K562 (cell line): Measurements from ENCODE around the gene HEBP2. TPM values are rescaled to one million over a fixed set of nuclear protein-coding genes. Genes with fewer than 3 reads are reported as not detected.
A peak's percentile ranks its signal among the peaks of the same experiment; 100 is the strongest.

Experiments
- EP300 ChIP-seq: IDR thresholded peaks from 2 replicates; pipeline ENCODE4 v1.6.1; 2012; ENCODE audit warnings: low read length, improper control_type of control experiment
- NCOR1 ChIP-seq: fragments of 450-650 bp; IDR thresholded peaks from 2 replicates; pipeline ENCODE4 v1.6.1; 2016; ENCODE audit warnings: mild to moderate bottlenecking, moderate library complexity
- NFE2L1 ChIP-seq: fragments of 450-650 bp; IDR thresholded peaks from 2 replicates; pipeline ENCODE4 v1.6.1; 2016; ENCODE audit warnings: missing genetic modification characterization, low read depth, mild to moderate bottlenecking, missing compliant biosample characterization, moderate library complexity, borderline replicate concordance
- POLR2AphosphoS2 ChIP-seq: IDR thresholded peaks from 2 replicates; pipeline ENCODE4 v1.6.1; 2012; ENCODE audit warnings: low read length, improper control_type of control experiment
- ZNF239 ChIP-seq: fragments of 250-450 bp; sonication (Bioruptor Pico); IDR thresholded peaks from 2 replicates; pipeline ENCODE4 v1.4.0; 2020; ENCODE audit warnings: mild to moderate bottlenecking
- polyA plus RNA-seq, 8 experiments: library from polyadenylated mRNA; depleted of rRNA in 4 of 8; stranded (reverse) in 5 of 8; unstranded in 3 of 8; fragments of >200 nt; fragmentation: Nextera tagmentation in 2 of 8; fragmentation: Illumina TruSeq in 1 of 8; extraction: Ambion mirVana in 2 of 8; extraction: Trizol in 1 of 8; gene quantifications; 2 replicates each; pipeline versions ENCODE4 v1.2.1 to v1.2.3, GENCODE V29; 2011 to 2014; ENCODE audit warnings: inconsistent platforms in 1 of 8, missing spikeins in 1 of 8
- total RNA-seq, 7 experiments: library from RNA; depleted of rRNA in 6 of 7; stranded (reverse); fragments of >200 nt in 6 of 7; fragmentation: Illumina TruSeq in 2 of 7; extraction: Trizol in 2 of 7; gene quantifications; 2 replicates each; pipeline versions ENCODE4 v1.2.1 to v1.2.3, GENCODE V29; 2011 to 2021; ENCODE audit warnings: low replicate concordance in 1 of 7
- TF ChIP-seq, protein P1 (sequence below): fragments of 200-800 bp; sonication (Bioruptor generic); IDR thresholded peaks from 2 replicates; pipeline ENCODE4 v1.6.1; 2017; ENCODE audit warnings: missing genetic modification characterization, missing compliant biosample characterization
- TF ChIP-seq, protein P2 (sequence below), 3 experiments: IDR thresholded peaks in 2 of 3; conservative IDR thresholded peaks in 1 of 3; 2 replicates each; pipeline ENCODE4 v1.5.1; 2011 to 2012; ENCODE audit warnings: low read length in 3 of 3, mild to moderate bottlenecking in 3 of 3, control low read depth in 2 of 3, improper control_type of control experiment in 1 of 3, inconsistent platforms in 1 of 3, low read depth in 1 of 3, mixed read lengths in 1 of 3, moderate library complexity in 1 of 3; ENCODE audit not compliant: insufficient read depth in 2 of 3

The HEBP2 gene
- total and polyA plus RNA-seq, 9 of the 15 experiments (the other 6 are each of a cell fraction or from before 2014, with no cell fraction given), result 8.5 to 63.7 (median 36.9) TPM

DNA sequence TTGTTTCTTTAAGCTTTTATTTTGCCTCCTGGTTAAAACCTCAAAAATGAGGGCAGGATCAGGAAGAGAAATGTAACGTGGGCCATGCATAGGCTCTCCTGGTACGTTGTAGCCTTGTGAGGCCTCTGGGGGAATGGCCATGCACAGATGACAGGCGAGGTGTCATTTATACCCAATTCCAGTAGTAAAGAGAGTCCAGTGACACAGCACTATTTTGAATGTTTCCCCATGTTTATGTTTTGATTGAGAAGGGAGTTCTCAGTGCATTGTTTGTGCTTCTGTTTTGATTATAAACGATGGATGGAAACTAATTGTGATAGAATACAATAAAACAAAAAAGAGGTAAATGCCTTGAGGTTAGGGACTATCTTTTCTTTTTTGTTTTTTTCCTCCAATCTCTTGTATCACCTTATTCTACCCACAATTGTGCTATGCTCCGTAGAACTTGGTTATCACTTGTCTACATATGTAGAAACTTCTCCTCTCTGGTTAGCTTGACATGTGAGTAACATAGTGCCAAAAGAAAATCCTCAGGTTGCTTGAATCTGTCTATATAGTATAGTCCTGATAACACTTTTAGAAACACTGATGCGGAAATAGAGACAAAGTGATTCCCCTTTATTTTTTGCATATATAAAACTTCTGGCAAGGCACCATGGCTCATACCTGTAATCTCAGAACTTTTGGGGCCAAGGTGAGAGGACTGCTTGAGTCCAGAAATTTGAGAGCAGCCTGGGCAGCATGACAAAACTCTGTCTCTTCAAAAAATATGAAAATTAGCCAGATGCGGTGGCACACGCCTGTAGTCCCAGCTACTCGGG lies 33.2 kb upstream of the HEBP2 start (continued):
- no peak for TF ChIP-seq POLR2AphosphoS2
- peak; percentile 70 for TF ChIP-seq ZNF239 (CRISPR knock-in tag)
- TF ChIP-seq, protein P1, sequence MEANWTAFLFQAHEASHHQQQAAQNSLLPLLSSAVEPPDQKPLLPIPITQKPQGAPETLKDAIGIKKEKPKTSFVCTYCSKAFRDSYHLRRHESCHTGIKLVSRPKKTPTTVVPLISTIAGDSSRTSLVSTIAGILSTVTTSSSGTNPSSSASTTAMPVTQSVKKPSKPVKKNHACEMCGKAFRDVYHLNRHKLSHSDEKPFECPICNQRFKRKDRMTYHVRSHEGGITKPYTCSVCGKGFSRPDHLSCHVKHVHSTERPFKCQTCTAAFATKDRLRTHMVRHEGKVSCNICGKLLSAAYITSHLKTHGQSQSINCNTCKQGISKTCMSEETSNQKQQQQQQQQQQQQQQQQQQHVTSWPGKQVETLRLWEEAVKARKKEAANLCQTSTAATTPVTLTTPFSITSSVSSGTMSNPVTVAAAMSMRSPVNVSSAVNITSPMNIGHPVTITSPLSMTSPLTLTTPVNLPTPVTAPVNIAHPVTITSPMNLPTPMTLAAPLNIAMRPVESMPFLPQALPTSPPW (CRISPR knock-in tag), result no peak
- TF ChIP-seq NCOR1, result 0 out of 2 replicates have a peak, but pooled peaks have one; percentile 11
- TF ChIP-seq, protein P2, sequence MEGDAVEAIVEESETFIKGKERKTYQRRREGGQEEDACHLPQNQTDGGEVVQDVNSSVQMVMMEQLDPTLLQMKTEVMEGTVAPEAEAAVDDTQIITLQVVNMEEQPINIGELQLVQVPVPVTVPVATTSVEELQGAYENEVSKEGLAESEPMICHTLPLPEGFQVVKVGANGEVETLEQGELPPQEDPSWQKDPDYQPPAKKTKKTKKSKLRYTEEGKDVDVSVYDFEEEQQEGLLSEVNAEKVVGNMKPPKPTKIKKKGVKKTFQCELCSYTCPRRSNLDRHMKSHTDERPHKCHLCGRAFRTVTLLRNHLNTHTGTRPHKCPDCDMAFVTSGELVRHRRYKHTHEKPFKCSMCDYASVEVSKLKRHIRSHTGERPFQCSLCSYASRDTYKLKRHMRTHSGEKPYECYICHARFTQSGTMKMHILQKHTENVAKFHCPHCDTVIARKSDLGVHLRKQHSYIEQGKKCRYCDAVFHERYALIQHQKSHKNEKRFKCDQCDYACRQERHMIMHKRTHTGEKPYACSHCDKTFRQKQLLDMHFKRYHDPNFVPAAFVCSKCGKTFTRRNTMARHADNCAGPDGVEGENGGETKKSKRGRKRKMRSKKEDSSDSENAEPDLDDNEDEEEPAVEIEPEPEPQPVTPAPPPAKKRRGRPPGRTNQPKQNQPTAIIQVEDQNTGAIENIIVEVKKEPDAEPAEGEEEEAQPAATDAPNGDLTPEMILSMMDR (IDR thresholded peaks at IDR 0.05 in 2 of 3, conservative IDR thresholded peaks at IDR 0.05 in 1 of 3; ENCODE audit: insufficient read depth in 2 of 3, low read depth in 1 of 3, low read length in 3 of 3), result no peak
- TF ChIP-seq EP300, result 0 out of 2 replicates have a peak, but pooled peaks have one; percentile 4
- TF ChIP-seq NFE2L1 (tag), result peak; percentile 79
